Esophagus (tissue), 2 donors: ENCODE measurements around the gene DGCR2. TPM values are rescaled to one million over a fixed set of nuclear protein-coding genes. Genes with fewer than 3 reads are reported as not detected.
"Not testable (repeated sequence)": the region's sequence is repeated elsewhere in the genome, so short reads cannot be mapped to it uniquely, and the experiment has no call there.

ENCODE experiments used
- H3K27ac ChIP-seq, 2 donors: one replicate each; pipeline ENCODE4 v1.5.1; 2013; ENCODE audit warnings: low read depth in 2 of 2, mild to moderate bottlenecking in 2 of 2, inconsistent platforms in 1 of 2, low read length in 1 of 2, moderate library complexity in 1 of 2
- H3K27me3 ChIP-seq, 2 donors: one replicate each; pipeline ENCODE4 v1.6.1; 2013; ENCODE audit warnings: low read length in 2 of 2, control low read depth in 1 of 2, mild to moderate bottlenecking in 1 of 2; ENCODE audit not compliant: insufficient read depth in 2 of 2, control insufficient read depth in 1 of 2
- H3K36me3 ChIP-seq, 2 donors: one replicate each; pipeline ENCODE4 v1.6.1; 2013; ENCODE audit warnings: low read length in 1 of 2; ENCODE audit not compliant: control insufficient read depth in 2 of 2, insufficient read depth in 2 of 2
- H3K4me1 ChIP-seq, 2 donors: one replicate each; pipeline ENCODE4 v1.6.1; 2013; ENCODE audit warnings: low read length in 1 of 2; ENCODE audit not compliant: control insufficient read depth in 2 of 2, insufficient read depth in 2 of 2
- H3K4me3 ChIP-seq, 2 donors: one replicate each; pipeline ENCODE4 v1.5.1; 2013; ENCODE audit warnings: low read length in 2 of 2, mild to moderate bottlenecking in 2 of 2, low read depth in 1 of 2, moderate library complexity in 1 of 2
- H3K9me3 ChIP-seq, 2 donors: one replicate each; pipeline ENCODE4 v1.6.1; 2013; ENCODE audit warnings: mild to moderate bottlenecking in 2 of 2, low read depth in 1 of 2, low read length in 1 of 2, moderate library complexity in 1 of 2; ENCODE audit not compliant: control insufficient read depth in 2 of 2, insufficient read depth in 1 of 2
- WGBS, 2 donors: extraction: QIAGEN DNeasy Blood & Tissue Kit; methylation state at CpG; one replicate each; pipeline ENCODE4 v1.1.7; 2013; 5-methylcytosine and 5-hydroxymethylcytosine counted together
- polyA plus RNA-seq, 2 donors: library from polyadenylated mRNA; stranded (reverse); fragments of 200-250 nt; gene quantifications; one replicate each; pipeline ENCODE4 v1.2.3, GENCODE V29; 2013
- donor health status: healthy with polysubstance abuse.
- donor health status: Bipolar disorder and iron deficiency.

The DGCR2 gene
- polyA plus RNA-seq, 2 donors: 32.2 to 32.9 TPM

GRCh38 chr22:19030226-19030888 lies 91.9 kb downstream of the DGCR2 start:
- H3K27ac ChIP-seq, H3K4me3 ChIP-seq, H3K9me3 ChIP-seq, H3K27me3 ChIP-seq, H3K36me3 ChIP-seq, H3K4me1 ChIP-seq: not testable (repeated sequence)
- whole genome bisulfite sequencing, 2 donors: 30 to 47% methylated on average over 9 to 20 of the region's 21 CpGs

- not testable (repeated sequence) for H3K4me1 ChIP-seq, H3K9me3 ChIP-seq, H3K27me3 ChIP-seq, H3K27ac ChIP-seq, H3K36me3 ChIP-seq
- H3K4me3 ChIP-seq: peak overlapping the region in 1 of 2 donors; percentile 7
- WGBS, 2 donors: 3 to 4% methylated on average over 56 to 114 of the region's 125 CpGs
Measured at GRCh38 chr22:19029113-19030103, 92.8 kb downstream of the DGCR2 start.

- H3K27me3 ChIP-seq: not testable (repeated sequence)
Measured at GRCh38 chr22:19028060-19028455, 94.2 kb downstream of the DGCR2 start.

GRCh38 chr22:19027371-19028059 lies 94.7 kb downstream of the DGCR2 start:
- not testable (repeated sequence) for H3K4me3 ChIP-seq, H3K27ac ChIP-seq, H3K4me1 ChIP-seq, H3K36me3 ChIP-seq, H3K27me3 ChIP-seq, H3K9me3 ChIP-seq
- WGBS, 2 donors: 42 to 51% methylated on average over 4 to 8 of the region's 8 CpGs

More at GRCh38 chr22:19028060-19028455, 94.2 kb downstream of the DGCR2 start:
- H3K9me3 ChIP-seq, H3K36me3 ChIP-seq, H3K4me3 ChIP-seq, H3K27ac ChIP-seq, H3K4me1 ChIP-seq: not testable (repeated sequence)
- 49 to 52% methylated on average over 4 of the region's 5 CpGs for WGBS, 2 donors

GRCh38 chr22:19026080-19026479 lies 96.1 kb downstream of the DGCR2 start:
- not testable (repeated sequence) for H3K36me3 ChIP-seq, H3K4me1 ChIP-seq, H3K27ac ChIP-seq, H3K9me3 ChIP-seq, H3K27me3 ChIP-seq, H3K4me3 ChIP-seq
- WGBS, 2 donors: 31 to 36% methylated on average over 4 to 5 of the region's 11 CpGs

GRCh38 chr22:19024956-19025489 lies 97.2 kb downstream of the DGCR2 start:
- WGBS, 2 donors: 70 to 76% methylated on average over 4 of the region's 4 CpGs
- not testable (repeated sequence) for H3K4me1 ChIP-seq, H3K36me3 ChIP-seq, H3K27me3 ChIP-seq, H3K27ac ChIP-seq, H3K9me3 ChIP-seq, H3K4me3 ChIP-seq

GRCh38 chr22:19023931-19024330 lies 98.3 kb downstream of the DGCR2 start:
- H3K9me3 ChIP-seq, H3K27ac ChIP-seq, H3K4me1 ChIP-seq, H3K27me3 ChIP-seq, H3K36me3 ChIP-seq, H3K4me3 ChIP-seq: not testable (repeated sequence)
- WGBS, 2 donors: 83 to 88% methylated on average over 8 of the region's 10 CpGs

DNA sequence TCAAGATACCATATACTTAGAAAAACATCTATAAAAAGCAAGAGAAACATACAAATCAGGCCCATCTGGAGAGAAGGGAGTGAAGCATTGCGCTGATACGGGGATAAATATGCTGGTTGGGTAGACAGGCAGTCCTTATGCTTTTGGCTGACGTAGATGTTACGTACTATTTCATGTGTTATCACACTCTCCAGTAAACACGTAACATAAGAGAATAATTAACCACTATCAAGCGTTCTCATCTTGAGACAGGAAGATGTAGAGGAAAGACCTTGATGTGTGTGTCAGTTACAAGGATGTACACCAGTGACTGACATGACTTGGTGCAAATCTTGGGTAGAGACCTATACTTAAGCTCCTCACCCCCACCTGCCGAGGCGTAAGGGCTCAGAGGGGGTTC lies 99.5 kb downstream of the DGCR2 start:
- Histone ChIP-seq H3K4me3 (no peak overlapping the region), H3K27ac (no peak overlapping the region), H3K36me3 (no peaks in the 10 kb centered on the region), H3K27me3 (no peaks in the 10 kb centered on the region), H3K4me1 (no peaks in the 10 kb centered on the region), H3K9me3 (no peaks in the 10 kb centered on the region)
- WGBS, 2 donors: 58 to 76% methylated on average over 8 of the region's 8 CpGs

DNA sequence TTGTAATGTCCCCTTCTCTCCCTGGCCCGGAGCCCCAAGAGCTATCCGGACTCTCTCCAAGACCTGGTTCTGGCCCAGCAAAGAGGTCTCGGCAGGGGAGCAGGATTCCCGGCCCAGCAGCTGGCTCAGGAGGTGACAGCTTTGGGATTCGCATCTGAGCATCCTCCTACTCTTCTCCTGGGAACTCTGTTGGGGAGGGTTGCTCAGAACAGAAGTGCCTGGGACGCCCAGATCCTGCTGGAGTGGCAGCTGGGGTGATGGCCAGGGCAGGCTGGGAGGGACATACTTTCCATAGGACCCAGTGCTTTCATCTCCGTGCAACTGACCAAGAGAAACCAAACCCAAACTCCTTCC lies 102.6 kb downstream of the DGCR2 start:
- Histone ChIP-seq H3K9me3 (no peaks in the 10 kb centered on the region), H3K27ac (no peak overlapping the region), H3K4me1 (no peaks in the 10 kb centered on the region), H3K36me3 (no peaks in the 10 kb centered on the region), H3K4me3 (no peak overlapping the region), H3K27me3 (no peaks in the 10 kb centered on the region)
- 60 to 62% methylated on average over 6 to 7 of the region's 7 CpGs for WGBS, 2 donors
